ENCODE results near the gene ZBTB20. TPM values are rescaled to one million over a fixed set of nuclear protein-coding genes. Genes with fewer than 3 reads are reported as not detected.
"Not testable (repeated sequence)": the region's sequence is repeated elsewhere in the genome, so short reads cannot be mapped to it uniquely, and the experiment has no call there.

The ZBTB20 gene
- total and polyA plus RNA-seq, 12 donors: 2.8 to 167 (median 108) TPM

GRCh38 chr3:114680299-114680698 lies 466.8 kb downstream of the ZBTB20 start:
- peaks cover 0 to 4% (median 0%) of the 10 kb centered on the region in 3 donors for H3K9me3 ChIP-seq (replicated peaks in 1 of 3)
- intact Hi-C loops (cut with DNase I): no loop called here
- no peak overlapping the region for H3K4me3 ChIP-seq
- peaks cover 0 to 6% of the 10 kb centered on the region in 2 donors for H3K4me1 ChIP-seq (replicated peaks in 1 of 2)
- H3K36me3 ChIP-seq (replicated peaks in 1 of 2): no peaks in the 10 kb centered on the region
- 62 to 72% (median 69%) methylated on average over 1 of the region's 1 CpG for WGBS, 4 donors
- no peak for TF ChIP-seq POLR2A (IDR thresholded peaks at IDR 0.05)
- no peak for TF ChIP-seq CTCF (IDR thresholded peaks at IDR 0.05)
- H3K27ac ChIP-seq: no peak overlapping the region
- DNase-seq: no peak
- H3K27me3 ChIP-seq: no peaks in the 10 kb centered on the region

GRCh38 chr3:114679773-114680172 lies 467.3 kb downstream of the ZBTB20 start:
- H3K36me3 ChIP-seq (replicated peaks in 1 of 2); intact Hi-C loops (cut with DNase I); H3K9me3 ChIP-seq (replicated peaks in 1 of 3); H3K27ac ChIP-seq; H3K4me3 ChIP-seq; DNase-seq; H3K27me3 ChIP-seq; H3K4me1 ChIP-seq (replicated peaks in 1 of 2): not testable (repeated sequence)
- WGBS, 4 donors: 96 to 99% (median 98%) methylated on average over 3 of the region's 3 CpGs

- Histone ChIP-seq H3K27me3 (no peaks in the 10 kb centered on the region), H3K9me3 (replicated peaks in 1 of 3) (peaks cover 0 to 4% (median 0%) of the 10 kb centered on the region in 3 donors), H3K27ac (no peak overlapping the region), H3K4me1 (replicated peaks in 1 of 2) (no peaks in the 10 kb centered on the region), H3K36me3 (replicated peaks in 1 of 2) (no peaks in the 10 kb centered on the region), H3K4me3 (no peak overlapping the region)
- no peak for TF ChIP-seq CTCF (IDR thresholded peaks at IDR 0.05)
- TF ChIP-seq POLR2A (IDR thresholded peaks at IDR 0.05): no peak
- WGBS, 4 donors: 92 to 94% (median 93%) methylated on average over 4 of the region's 4 CpGs
- DNase-seq: no peak
- intact Hi-C loops (cut with DNase I): no loop called here
Observed at GRCh38 chr3:114675104-114675503, 472.0 kb downstream of the ZBTB20 start.

GRCh38 chr3:114674036-114674435 lies 473.1 kb downstream of the ZBTB20 start:
- WGBS, 4 donors: 88 to 92% (median 91%) methylated on average over 2 of the region's 2 CpGs
- H3K36me3 ChIP-seq (replicated peaks in 1 of 2): no peaks in the 10 kb centered on the region
- H3K4me1 ChIP-seq (replicated peaks in 1 of 2): no peaks in the 10 kb centered on the region
- no peak overlapping the region for H3K4me3 ChIP-seq
- intact Hi-C loops (cut with DNase I): no loop called here
- TF ChIP-seq POLR2A (IDR thresholded peaks at IDR 0.05) (no peak), CTCF (IDR thresholded peaks at IDR 0.05) (no peak)
- H3K9me3 ChIP-seq (replicated peaks in 1 of 3): peaks cover 0 to 4% (median 0%) of the 10 kb centered on the region in 3 donors
- DNase-seq: no peak
- H3K27me3 ChIP-seq: no peaks in the 10 kb centered on the region
- H3K27ac ChIP-seq: no peak overlapping the region

GRCh38 chr3:114673481-114673880 lies 473.6 kb downstream of the ZBTB20 start:
- H3K4me1 ChIP-seq (replicated peaks in 1 of 2): no peaks in the 10 kb centered on the region
- peaks cover 0 to 4% (median 0%) of the 10 kb centered on the region in 3 donors for H3K9me3 ChIP-seq (replicated peaks in 1 of 3)
- DNase-seq: no peak
- no peak overlapping the region for H3K27ac ChIP-seq
- intact Hi-C loops (cut with DNase I): no loop called here
- no peak overlapping the region for H3K4me3 ChIP-seq
- H3K27me3 ChIP-seq: no peaks in the 10 kb centered on the region
- 71 to 77% (median 74%) methylated on average over 2 of the region's 2 CpGs for WGBS, 4 donors
- no peaks in the 10 kb centered on the region for H3K36me3 ChIP-seq (replicated peaks in 1 of 2)
- no peak for TF ChIP-seq POLR2A (IDR thresholded peaks at IDR 0.05)
